HG03175 (cell line): ENCODE measurements around the gene SOX10.
"Not testable (repeated sequence)": the region's sequence is repeated elsewhere in the genome, so short reads cannot be mapped to it uniquely, and the experiment has no call there.

Experiments used
- ATAC-seq: cut with Tn5 transposase; IDR thresholded peaks from one replicate; pipeline ENCODE4 v1.9.1; 2021; ENCODE audit warnings: mild to moderate bottlenecking, moderate library complexity; ENCODE audit not compliant: unreplicated experiment

SOX10 gene

DNA sequence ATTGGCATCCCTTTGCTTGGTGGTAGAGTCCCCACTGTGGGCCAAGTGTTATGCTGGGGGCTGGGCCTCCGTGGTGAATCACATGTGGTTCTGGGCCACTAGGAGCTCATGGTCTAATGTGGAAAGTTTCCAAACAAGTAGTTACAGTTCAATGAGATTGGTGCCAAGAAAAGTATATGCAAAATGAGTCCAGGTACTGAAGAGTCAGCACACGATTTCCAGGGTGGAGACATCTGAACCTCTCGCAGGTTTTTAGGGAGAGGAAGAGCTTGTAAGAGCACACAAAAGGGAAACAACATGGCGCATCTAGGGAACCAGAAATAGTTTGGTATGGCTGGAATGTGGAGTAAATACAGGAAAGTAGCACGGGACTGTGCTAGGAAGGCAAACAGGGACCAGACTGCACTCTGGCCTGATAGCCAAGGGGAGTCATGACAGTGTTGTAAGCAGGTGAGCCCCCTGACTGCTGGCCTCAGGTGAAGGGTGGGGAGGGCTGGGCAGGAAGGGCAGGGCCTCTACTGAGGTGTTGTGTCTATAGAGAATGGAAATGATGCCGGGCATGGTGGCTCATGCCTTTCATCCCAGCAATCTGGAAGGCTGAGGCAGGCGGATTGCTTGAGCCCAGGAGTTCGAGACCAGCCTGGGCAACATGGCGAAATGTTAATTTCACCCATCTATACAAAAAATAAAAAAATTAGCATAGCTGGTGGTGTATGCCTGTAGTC, 18.3 kb downstream of the SOX10 start:
- ATAC-seq: no peak

DNA sequence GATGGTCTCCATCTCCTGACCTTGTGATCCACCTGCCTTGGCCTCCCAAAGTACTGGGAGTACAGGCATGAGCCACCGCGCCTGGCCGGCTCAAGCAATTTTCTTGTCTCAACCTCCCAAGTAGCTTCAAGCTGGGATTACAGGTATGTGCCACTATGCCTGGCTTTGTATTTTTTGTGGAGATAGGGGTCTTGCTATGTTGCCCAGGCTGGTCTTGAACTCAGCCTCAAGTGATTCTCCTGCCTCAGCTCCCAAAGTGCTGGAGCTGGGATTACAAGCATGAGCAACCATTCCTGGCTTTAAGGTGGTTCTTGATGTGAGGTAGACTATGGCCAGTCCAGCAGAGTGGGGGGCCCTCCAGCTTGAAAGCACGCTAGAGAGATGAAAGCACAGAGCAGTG, 23.3 kb downstream of the SOX10 start:
- no peak for ATAC-seq

DNA sequence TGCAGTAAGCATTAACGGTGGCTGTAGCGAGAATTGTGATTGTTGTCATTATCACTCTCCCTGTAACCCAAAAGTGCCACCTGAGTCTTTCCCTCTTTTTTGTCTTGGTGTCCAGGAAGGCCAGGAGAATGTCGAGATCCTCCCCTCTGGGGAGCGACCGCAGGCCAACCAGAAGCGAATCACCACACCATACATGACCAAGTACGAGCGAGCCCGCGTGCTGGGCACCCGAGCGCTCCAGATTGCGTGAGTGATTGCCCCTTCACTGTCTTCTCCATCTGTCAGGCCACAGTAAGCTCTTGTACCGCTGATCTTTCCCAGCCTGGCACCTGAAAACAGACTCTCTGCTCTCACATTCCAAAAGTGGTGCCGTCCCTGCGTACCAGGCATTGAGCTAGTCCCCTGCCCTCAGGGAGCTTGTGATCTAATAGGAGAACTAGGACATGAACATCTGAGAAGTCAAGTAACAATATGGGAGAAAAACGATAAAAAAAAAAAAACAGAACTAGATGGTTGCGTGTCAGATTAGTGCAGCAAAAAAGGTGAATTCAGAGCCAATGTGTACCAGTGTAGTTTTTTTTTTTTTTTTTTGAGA, 25.0 kb downstream of the SOX10 start:
- ATAC-seq: no peak

DNA sequence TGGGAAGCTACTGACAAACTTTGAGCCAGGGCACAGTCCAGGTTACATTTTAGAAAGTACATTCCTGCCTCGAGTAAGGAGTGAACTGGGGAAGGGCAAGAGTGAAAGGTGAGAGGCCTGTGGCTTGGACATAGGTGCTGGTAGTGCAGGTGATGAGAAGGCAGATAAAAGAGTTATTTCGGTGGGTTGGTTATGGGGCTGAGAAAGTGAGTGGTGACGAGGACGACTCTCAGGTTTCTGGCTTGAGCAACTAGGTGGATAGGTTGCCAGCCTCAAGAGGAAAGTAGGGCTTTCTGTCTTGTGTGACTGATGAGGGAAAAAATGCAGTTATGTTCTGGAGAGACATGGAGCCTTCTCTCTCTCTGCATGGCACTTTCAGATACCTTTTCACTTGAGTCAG, 27.1 kb downstream of the SOX10 start:
- no peak for ATAC-seq

DNA sequence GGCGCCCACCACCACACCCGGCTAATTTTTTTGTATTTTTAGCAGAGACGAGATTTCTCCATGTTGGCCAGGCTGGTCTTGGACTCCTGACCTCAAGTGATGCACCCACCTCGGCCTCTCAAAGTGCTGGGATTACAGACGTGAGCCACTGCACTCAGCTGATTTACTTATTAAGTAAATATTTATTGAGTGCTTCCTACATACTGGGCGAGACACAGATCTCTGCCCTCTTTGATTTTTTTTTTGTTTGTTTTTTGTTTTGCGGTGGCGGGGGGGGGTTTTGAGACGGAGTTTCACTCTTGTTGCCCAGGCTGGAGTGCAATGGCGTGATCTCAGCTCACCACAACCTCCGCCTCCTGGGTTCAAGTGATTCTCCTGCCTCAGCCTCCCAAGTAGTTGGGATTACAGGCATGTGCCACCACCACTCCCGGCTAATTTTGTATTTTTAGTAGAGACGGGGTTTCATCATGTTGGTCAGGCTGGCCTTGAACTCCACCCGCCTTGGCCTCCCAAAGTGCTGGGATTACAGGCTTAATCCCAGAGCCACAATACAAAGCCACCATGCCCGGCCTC, 28.4 kb downstream of the SOX10 start:
- ATAC-seq: not testable (repeated sequence)

DNA sequence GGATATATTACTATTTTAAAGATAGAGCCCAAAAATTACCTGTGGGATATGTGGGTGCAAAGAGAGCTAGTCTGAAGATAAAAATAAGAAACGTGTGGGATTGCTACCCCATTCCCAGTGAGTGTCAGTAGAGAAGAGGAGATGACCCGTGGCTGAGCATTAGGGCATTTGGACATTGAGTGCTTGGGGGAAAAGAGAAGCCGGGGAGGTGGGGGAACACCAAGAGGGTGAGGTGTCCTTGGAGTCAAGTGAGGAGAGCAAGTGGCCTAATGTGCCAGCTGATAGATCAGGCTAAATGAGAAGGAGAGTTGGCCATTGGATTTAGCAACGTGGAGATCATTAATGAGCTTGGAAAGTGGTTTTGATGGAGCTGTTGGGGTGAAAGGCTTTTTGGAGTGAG, 29.7 kb downstream of the SOX10 start:
- ATAC-seq: no peak

DNA sequence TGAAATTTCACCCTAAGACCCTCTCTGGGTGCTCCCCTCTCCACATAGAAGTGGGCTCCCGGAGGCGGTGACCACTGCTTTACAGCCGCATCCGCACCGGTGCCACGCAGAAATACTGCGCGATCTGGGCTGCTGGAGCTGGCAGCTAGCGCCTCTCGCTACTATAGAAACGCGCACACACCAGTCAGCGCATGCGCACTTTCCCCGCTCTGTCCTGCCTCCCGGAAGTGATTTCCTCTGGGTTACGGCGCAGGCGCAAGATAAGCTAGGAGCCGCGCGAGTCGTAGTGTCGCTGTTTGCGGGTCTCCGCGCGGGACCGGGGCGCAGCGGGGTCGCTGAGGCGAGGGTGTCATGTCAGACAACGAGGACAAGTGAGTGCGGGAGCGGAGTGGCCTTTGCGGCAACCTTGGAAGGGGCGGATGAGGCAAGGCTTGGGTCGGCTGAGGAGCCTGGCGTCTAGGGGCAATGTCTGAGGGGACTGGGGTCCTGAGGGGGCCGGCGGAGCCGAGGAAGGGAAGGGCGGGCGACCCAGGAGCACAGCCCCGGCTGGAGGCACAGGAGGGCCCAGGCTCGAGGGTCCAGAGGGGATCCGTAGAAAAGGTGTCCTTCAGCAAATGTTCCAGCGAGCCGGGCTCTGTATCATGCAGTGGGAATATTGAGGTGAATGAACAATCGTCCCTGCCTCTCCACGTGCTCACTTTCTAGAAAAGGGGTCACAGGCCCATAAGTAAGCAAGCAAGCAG, 30.7 kb downstream of the SOX10 start, which contains the start of the genes C22orf23 and POLR2F:
C22orf23 (minus strand) TSS at position 165 of the 743 bp plus-strand sequence. CDS start 452 bp downstream, outside the sequence.
POLR2F (plus strand) TSS at position 263 of the 743 bp plus-strand sequence; CDS start at position 352, 89 bp downstream.
- peak; percentile 90 for ATAC-seq

DNA sequence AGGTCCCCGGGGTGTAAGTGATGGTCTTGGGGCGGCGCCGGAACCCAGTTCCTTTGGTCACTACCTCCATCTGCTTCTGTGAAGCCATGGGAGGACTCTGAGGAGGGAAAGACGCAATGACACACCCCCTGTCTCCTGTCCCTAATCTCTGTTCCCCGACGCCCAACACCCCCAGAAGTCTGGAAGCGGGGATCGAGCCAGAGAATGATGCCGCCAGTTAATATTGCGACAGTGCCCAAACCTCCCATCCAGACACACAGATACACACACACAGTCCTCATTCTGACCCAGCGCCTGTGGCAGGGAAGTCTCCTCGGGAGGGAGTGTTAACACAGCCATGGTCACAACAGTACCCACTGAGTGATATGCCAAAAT, 31.3 kb downstream of the SOX10 start:
- peak; percentile 4 for ATAC-seq

DNA sequence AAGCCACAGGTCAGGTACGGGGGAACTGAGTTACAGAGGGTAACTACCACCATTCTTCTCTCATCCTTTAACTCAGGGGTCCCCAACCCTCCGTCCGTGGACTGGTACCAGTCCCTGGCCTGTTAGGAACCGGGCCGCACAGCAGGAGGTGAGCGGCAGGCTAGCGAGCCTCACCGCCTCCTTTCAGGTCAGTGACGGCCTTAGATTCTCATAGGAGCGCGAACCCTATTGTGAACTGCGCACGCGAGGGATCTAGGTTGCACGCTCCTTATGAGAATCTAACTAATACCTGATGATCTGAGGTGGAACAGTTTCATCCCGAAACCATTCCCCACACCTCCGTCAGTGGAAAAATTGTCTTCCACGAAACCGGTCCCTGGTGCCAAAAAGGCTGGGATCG, 31.7 kb downstream of the SOX10 start:
- ATAC-seq: not testable (repeated sequence)

DNA sequence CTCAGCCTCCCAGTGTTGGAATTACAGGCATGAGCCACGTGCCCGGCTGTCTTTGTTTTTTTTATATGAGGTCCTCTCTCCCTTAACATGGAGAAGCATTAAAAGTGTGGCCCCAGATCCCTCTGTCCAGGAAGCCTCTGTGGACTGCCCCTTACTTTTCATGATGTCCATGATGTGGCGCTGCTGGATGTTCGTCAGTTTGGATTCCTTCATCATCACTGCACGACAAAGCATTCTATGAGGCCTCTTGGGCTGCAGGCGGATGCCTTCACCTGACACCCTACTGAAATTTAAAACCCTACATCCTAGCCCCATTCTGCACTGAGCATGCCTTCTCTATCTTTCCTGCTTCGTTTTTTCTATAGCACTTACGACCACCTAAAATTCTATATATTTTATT, 33.0 kb downstream of the SOX10 start:
- no peak for ATAC-seq

DNA sequence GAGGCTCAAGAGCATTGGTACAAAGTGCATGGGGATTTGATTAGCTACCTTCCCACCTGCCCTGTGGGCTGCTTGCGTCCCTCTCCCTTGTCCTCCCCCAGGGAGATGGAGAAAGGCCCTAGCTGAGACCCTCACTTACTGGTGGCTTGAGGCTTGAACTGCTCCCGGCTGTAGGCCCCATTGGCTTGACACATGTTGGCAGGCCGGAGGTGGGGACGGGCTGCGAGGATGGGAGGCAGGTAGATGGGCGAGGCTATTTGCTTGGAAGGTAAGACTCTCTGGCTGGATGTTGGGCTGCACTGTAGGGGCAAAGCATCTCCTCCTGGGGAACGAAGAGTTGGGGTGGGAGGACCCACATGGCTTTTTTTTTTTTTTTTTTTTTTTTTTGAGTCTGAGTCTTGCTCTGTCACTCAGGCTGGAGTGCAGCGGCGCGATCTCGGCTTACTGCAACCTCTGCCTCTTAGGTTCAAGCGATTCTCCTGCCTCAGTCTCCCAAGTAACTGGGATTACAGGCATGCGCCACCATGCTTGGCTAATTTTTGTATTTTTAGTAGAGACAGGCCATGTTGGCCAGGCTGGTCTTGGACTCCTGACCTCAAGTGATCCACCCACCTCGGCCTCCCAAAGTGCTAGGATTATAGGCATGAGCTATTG, 37.1 kb downstream of the SOX10 start:
- ATAC-seq: not testable (repeated sequence)

DNA sequence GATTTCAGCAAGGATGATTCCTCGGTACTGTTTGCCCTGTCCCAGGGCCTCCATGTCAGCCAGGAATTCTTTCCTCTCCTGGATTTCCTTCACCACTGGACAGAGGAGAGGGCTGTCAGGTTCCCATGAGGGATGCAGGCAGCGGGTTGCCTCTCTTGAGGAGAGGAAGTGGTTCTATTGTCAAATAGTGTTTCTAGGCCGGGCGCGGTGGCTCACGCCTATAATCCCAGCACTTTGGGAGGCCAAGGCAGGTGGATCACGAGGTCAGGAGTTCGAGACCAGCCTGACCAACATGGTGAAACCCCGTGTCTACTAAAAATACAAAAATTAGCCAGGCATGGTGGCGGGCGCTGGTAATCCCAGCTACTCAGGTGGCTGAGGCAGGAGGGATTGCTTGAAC, 39.9 kb downstream of the SOX10 start:
- ATAC-seq: not testable (repeated sequence)

DNA sequence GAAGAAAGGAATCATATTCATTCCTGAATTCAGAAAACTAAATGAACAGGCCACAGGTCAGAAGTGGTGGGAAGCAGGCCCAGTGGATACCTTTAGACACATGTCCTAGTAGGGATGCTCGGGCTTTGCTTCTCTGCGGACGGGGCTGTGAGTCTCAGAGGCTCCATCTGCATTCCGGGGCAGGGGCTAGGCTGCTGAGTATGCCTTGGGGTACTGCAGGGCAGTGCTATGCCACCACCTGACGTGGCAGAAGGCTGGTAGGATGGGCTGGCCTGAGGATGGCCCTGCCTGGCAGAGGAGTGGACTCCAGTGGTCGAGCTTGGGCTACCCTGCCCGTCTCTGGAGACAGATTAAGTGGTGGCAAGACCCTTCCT, 40.5 kb downstream of the SOX10 start:
- no peak for ATAC-seq

DNA sequence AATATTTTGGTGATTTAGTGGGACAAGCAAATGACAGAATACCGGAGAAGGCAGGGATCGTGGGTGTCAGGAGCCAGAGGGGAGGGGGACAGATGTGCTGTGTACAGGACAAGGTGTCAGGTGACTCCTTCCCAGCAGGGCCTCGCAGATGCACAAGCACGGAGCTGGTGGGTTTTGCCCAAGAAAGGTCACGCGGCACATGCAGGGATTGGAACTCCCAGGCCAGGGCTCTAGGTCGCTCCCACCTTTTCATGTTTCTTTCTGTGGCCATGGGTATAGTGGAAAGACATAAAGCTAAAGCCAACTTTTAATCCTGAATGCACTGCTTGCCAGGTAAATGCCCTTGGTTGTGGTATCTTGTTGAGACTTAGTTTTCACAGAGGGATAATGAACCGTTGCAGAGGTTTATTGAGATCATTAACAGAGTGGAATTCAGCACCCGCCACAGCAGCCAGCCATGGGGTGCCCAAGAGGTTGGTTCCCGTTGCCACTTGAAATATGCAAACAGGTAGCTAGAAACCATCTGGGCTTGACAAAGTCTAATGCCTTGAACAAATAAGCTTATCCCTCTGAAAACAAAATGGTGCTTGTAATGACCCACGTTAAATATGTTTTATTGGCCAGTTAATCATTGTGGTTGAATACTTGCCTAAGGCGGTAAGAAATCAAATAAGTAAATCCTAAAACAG, 41.1 kb downstream of the SOX10 start:
- no peak for ATAC-seq

DNA sequence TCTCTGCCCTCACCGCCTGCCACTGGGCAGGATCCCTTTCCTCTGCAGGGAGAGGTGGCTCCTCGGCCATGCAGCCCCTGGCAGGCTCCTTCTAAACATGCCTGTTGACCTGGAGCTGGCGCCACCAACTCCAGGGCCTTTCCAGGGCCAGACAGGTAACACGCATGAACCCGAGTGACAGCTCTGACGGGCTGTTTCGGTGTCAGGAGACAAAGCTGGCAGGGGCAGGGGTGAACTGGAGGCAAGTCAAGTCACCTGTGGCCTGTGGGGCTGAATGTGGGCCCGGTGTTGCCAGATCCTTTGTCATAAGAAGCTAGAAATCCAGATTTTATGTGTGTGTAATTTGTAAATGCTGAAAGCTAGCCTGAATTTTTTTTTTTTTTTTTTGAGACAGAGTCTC, 42.2 kb downstream of the SOX10 start:
- ATAC-seq: no peak

DNA sequence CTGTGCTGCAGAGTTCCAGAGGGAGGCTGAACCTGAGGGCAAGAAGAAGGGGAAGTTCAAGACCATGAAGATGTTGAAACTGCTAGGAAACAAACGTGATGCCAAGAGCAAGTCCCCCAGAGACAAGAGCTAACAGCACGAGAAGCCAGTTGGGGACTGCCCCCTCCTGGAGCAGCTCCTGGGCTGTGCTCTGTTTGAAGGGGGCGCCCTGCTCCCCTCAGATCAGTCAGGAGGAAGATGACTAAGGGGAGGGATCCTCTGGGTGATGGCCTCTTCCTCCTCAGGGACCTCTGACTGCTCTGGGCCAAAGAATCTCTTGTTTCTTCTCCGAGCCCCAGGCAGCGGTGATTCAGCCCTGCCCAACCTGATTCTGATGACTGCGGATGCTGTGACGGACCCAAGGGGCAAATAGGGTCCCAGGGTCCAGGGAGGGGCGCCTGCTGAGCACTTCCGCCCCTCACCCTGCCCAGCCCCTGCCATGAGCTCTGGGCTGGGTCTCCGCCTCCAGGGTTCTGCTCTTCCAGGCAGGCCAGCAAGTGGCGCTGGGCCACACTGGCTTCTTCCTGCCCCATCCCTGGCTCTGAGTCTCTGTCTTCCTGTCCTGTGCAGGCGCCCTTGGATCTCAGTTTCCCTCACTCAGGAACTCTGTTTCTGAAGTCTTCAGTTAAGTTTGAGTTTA, 43.5 kb downstream of the SOX10 start:
- ATAC-seq: no peak

DNA sequence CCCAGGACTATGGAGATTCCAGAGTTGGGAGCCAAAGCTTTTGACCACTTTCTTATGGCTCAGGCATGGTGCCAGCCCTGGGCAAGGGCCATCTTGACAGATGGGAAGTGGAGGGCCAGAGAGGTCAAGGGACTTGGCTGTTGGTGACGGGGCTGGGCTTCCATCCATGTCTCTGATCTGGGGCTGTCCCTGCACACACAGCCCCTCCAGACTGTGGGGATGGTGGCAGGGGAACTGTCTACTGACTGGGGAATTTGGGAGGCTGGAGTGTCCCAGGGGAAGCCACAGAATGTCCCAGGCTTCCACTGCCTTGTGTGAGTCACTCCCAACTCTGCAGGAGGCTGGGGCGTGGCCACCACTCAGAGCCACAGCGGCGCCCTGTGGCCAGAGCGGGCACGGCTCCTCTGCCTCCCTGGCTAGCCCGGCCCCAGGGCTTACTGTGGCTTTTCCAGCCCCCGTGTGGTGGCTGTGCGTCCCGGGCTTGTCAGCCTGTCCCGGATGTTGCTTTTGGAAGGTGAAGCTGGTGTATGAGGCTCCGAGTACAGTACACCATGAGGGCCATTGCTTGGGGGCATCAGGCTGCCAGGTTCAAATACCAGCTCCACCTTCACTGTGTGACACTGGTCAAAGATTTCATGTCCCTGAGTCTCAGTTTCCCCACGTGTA, 50.5 kb downstream of the SOX10 start:
- ATAC-seq: peak; percentile 81

DNA sequence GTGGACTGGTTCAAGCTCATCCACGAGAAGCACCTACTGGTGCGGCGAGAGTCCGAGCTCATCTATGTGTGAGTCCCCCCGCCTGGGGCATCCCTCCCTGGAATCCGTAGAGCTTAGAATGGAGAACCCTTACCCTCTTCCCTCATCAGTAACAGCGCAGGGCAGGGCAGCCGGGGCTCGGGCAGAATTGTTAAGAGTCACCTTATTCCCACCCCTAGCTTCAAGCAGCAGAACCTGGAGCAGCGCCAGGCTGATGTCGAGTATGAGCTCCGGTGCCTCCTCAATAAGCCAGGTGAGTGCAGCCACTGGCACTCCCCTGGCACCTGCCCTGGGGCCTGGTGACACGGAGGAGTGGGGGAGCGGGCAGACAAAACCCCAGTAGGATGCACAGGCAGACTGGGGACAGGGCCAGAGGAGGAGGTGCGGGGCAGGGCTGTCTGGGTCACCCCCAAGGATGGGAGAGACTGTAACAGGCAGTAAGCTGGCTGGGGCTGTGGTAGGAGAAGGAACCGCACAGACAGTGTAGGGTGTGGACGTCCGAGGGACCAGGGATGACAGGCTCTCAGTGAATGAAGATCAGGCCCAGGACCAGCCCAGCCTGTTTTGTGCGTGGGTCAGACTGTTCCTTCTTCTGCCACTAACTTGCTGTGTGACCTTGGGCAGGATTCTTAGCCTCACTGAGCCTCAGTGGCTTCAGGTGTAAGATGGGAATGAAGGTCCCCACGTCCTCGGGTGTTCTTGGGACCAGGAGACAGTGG, 51.4 kb downstream of the SOX10 start:
- no peak for ATAC-seq

DNA sequence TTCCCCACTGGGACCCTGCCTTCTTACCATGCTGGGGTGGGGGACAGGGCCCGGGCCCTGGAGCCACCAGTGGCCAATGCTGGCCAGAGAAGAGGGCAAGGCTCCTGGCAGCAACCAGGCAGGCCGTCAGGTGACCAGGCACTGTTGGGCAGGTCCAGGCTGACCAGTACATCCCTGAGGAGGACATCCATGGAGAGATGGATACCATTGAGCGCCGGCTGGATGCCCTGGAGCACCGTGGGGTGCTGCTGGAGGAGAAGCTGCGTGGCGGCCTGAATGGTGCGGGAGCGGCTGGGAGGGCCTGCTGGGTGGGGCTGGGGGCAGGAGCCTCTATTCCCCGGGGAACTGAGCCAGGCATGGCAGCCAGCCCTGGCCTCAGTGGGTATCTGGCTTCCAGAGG, 52.0 kb downstream of the SOX10 start:
- ATAC-seq: no peak
